ENCODE measurements around the gene RINL. TPM values are rescaled to one million over a fixed set of nuclear protein-coding genes. Genes with fewer than 3 reads are reported as not detected.

RINL gene
- total RNA-seq, 1 donor from 2014 or later = 65.0 TPM

DNA sequence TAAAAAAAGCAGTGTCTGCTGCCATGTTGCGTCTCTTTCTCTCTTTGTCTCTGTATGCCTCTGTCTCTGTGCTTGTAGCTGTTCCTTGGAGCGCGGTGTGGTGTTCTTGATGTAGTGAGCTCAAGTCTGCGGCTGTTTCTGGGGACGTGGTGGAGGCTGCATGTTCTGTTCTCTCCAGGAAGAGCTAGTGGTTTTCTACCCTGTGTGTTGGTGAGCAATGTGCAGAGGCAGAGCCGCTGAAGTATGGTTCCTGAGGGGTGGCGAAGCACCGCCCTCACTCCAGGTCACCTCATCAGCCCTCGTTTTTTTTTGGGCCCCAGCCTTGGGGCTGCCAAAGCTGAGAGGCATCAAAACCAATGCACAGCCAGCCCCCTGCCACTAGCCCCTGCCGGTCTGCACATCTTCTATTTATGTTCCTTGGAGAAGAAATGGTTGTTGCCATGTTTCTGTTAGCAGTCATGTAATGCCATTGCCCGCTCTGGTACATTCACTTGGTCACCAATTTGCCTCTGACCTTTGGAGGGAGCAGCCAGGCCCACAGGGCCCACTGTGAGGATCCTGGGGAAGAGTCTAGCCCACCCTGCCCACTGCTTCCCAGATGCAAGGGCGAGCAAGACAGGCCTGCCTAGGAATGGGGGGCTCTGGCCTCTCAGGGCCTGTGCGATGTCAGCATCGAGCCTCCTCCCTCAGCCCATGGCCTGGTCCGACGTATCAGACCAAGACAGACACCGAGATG lies 35.5 kb downstream of the RINL start:
- intact Hi-C loops (cut with micrococcal nuclease) = no loop called here
- peak overlapping the region; percentile 89 for H3K27ac Mint-ChIP-seq
- POLR2A ChIA-PET = interaction anchor here (0.6 to 3.7 kb wide), 13 partner anchors 9 to 103 kb away, joined by 3 to 31 read pairs (median 4); partner anchors contain the start of genes ECH1, MRPS12, RINL and SARS2

DNA sequence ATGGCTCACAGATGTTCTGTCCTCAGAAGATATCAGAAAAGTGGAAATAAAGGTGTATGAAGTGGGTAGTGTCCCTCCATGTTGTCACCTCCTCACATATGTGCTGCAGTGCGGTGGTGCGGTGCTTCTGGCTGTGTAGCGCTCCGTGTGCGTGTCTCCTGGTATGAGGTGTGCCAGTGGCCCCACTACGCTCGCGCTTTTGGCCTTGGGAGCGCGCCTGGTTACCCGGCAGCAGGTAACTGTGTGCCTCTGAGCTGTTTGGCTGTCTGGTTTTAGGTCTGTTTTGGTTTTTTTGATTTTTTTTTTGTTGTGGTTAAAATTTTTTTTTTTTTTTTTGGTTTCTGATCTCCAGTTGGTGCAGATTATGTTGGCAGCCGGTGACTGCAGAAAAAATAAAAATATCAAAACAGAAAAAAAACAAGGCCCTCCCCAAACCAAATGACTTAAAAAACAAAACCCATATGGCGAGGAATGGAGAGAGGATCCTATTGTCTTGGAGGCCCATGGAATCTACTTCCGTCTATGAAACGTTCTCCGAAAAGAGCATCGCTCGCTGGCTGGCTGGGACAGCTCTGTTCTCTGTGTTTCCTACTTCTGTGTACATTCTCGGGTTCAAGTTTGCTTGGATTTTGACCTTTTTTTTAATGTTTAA lies 36.2 kb downstream of the RINL start:
- intact Hi-C loops (cut with micrococcal nuclease) = loop anchor here (1.0 kb wide), 1 partner anchor 7 kb away; the partner anchor contains the start of gene HNRNPL
- peak overlapping the region; percentile 33 for H3K4me3 Mint-ChIP-seq
- peaks cover 97% of the 10 kb centered on the region for H3K36me3 Mint-ChIP-seq (ENCODE audit: low read depth)
- H3K27me3 Mint-ChIP-seq = no peaks in the 10 kb centered on the region
- peaks cover 46% of the 10 kb centered on the region for H3K4me1 Mint-ChIP-seq
- ATAC-seq (ENCODE audit: low read depth) (no peak), DNase-seq (no peak)
- peak overlapping the region; percentile 89 for H3K27ac Mint-ChIP-seq
- TF ChIP-seq, protein P1, sequence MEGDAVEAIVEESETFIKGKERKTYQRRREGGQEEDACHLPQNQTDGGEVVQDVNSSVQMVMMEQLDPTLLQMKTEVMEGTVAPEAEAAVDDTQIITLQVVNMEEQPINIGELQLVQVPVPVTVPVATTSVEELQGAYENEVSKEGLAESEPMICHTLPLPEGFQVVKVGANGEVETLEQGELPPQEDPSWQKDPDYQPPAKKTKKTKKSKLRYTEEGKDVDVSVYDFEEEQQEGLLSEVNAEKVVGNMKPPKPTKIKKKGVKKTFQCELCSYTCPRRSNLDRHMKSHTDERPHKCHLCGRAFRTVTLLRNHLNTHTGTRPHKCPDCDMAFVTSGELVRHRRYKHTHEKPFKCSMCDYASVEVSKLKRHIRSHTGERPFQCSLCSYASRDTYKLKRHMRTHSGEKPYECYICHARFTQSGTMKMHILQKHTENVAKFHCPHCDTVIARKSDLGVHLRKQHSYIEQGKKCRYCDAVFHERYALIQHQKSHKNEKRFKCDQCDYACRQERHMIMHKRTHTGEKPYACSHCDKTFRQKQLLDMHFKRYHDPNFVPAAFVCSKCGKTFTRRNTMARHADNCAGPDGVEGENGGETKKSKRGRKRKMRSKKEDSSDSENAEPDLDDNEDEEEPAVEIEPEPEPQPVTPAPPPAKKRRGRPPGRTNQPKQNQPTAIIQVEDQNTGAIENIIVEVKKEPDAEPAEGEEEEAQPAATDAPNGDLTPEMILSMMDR (IDR thresholded peaks at IDR 0.05) = no peak
- ChIA-PET POLR2A (interaction anchor here (0.6 to 3.7 kb wide), 12 partner anchors 10 to 102 kb away, joined by 3 to 31 read pairs (median 6); partner anchors contain the start of genes ECH1 and RINL), CTCF (interaction anchor here (0.7 to 1.9 kb wide), 4 partner anchors 27 to 46 kb away, joined by 3 to 10 read pairs (median 4); no protein-coding TSS in a partner anchor)
- no peaks in the 10 kb centered on the region for H3K9me3 Mint-ChIP-seq

More for the DNA sequence above, 35.5 kb downstream of the RINL start:
- DNase-seq = peak; percentile 31
- ATAC-seq (ENCODE audit: low read depth) = peak; percentile 92
- H3K9me3 Mint-ChIP-seq = no peaks in the 10 kb centered on the region
- CTCF ChIA-PET = interaction anchor here (0.7 to 1.9 kb wide), 4 partner anchors 27 to 45 kb away, joined by 3 to 10 read pairs (median 4); no protein-coding TSS in a partner anchor
- peaks cover 97% of the 10 kb centered on the region for H3K36me3 Mint-ChIP-seq (ENCODE audit: low read depth)
- H3K27me3 Mint-ChIP-seq = no peaks in the 10 kb centered on the region
- H3K4me3 Mint-ChIP-seq = peak overlapping the region; percentile 33
- H3K4me1 Mint-ChIP-seq = peaks cover 53% of the 10 kb centered on the region
- TF ChIP-seq, protein P1 (IDR thresholded peaks at IDR 0.05) = no peak

DNA sequence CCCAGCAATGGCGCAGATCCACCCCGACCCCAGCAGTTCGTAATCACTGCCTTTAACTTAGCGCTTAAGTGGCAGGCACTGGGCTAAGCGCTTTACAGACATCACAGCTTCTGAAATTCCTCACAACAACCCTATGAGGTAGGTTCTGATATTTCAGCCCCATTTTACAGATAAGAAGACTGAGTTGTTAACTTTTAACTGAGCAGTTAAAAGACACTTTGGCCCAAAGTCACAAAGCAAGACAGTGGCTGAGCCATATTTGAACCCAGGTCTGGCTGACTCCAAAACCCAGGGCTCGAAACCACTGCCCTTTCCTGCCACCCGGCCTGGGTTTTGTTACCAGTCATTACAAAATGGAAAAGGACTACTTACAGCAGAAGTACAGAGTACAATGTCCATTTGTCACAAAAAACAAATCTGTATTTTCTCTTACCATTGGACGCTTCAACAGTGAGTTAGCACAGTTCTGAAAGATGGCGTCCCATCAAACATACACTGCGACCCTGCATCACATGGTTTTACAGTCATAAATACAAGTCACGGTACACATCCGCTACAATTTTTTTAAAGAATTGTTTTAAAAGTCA lies 36.8 kb downstream of the RINL start:
- POLR2A ChIA-PET = interaction anchor here (0.9 to 3.7 kb wide), 6 partner anchors 8 to 46 kb away, joined by 3 to 31 read pairs (median 4); partner anchors contain the start of gene ECH1
- Mint-ChIP-seq H3K36me3 (ENCODE audit: low read depth) (peaks cover 99% of the 10 kb centered on the region), H3K4me1 (peaks cover 44% of the 10 kb centered on the region), H3K27me3 (no peaks in the 10 kb centered on the region), H3K27ac (no peak overlapping the region), H3K9me3 (no peaks in the 10 kb centered on the region), H3K4me3 (no peak overlapping the region)
- CTCF ChIA-PET = interaction anchor here (1.9 kb wide), 1 partner anchor 28 kb away, joined by 10 read pairs; no protein-coding TSS in a partner anchor
- TF ChIP-seq, protein P1 (IDR thresholded peaks at IDR 0.05) = no peak
- intact Hi-C loops (cut with micrococcal nuclease) = loop anchor here (1.0 kb wide), 1 partner anchor 8 kb away; the partner anchor contains the start of gene HNRNPL
- no peak for ATAC-seq (ENCODE audit: low read depth)
- DNase-seq = no peak

DNA sequence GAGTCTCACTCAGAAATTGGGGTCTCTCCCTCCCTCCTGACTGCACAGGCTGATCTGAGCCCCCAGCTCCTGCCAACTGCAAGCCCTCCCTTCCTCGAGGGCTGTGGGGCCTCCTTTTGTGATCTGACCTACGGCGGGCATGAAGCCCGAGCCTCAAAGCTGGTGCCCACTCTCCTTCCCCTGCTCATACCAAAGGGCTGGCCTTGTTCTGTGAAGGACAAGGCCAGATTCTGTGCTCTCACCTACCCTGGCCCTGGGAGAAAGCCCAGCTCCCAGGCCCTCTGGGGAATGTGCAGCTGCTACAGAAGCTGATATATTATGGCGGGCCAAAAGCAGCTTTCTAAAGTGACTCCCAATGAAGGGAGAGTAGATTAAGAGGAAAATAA lies 37.5 kb downstream of the RINL start:
- intact Hi-C loops (cut with micrococcal nuclease) = no loop called here
- Mint-ChIP-seq H3K4me3 (no peak overlapping the region), H3K36me3 (ENCODE audit: low read depth) (peaks cover 97% of the 10 kb centered on the region), H3K4me1 (peaks cover 38% of the 10 kb centered on the region), H3K27ac (no peak overlapping the region), H3K9me3 (no peaks in the 10 kb centered on the region), H3K27me3 (no peaks in the 10 kb centered on the region)
- ChIA-PET CTCF (no interaction called here), POLR2A (interaction anchor here (0.9 to 3.7 kb wide), 5 partner anchors 9 to 37 kb away, joined by 3 to 31 read pairs (median 4); partner anchors contain the start of genes ECH1 and RINL)
- TF ChIP-seq, protein P1 (IDR thresholded peaks at IDR 0.05) = no peak
- DNase-seq = no peak
- no peak for ATAC-seq (ENCODE audit: low read depth)

Measured in activated B cell treated with CpG ODN at 0.5 μM for 24 hours (primary cell).